Kidney tubule cell (primary cell): ENCODE results near the gene PGAM5.
"Not testable (repeated sequence)": the region's sequence is repeated elsewhere in the genome, so short reads cannot be mapped to it uniquely, and the experiment has no call there.

Experiments used
- DNase-seq: peaks from one replicate; pipeline ENCODE4 v3.0.0-alpha.2; 2018; ENCODE audit warnings: low spot score

Gene PGAM5

GRCh38 chr12:132689227-132689626 is 21.4 kb upstream of the PGAM5 start:
- DNase-seq, result no peak

GRCh38 chr12:132690112-132690511 is 20.5 kb upstream of the PGAM5 start:
- no peak for DNase-seq

GRCh38 chr12:132692030-132692429 is 18.6 kb upstream of the PGAM5 start:
- not testable (repeated sequence) for DNase-seq

GRCh38 chr12:132694888-132695287 is 15.8 kb upstream of the PGAM5 start:
- DNase-seq, result not testable (repeated sequence)

GRCh38 chr12:132695431-132695830 is 15.2 kb upstream of the PGAM5 start:
- no peak for DNase-seq

- no peak for DNase-seq
Measured at GRCh38 chr12:132698341-132698740, 12.3 kb upstream of the PGAM5 start.

GRCh38 chr12:132700212-132700822 is 10.3 kb upstream of the PGAM5 start:
- peak; percentile 44 for DNase-seq

GRCh38 chr12:132702640-132703039 is 8.0 kb upstream of the PGAM5 start:
- DNase-seq, result no peak

- DNase-seq, result peak; percentile 57
Measured at GRCh38 chr12:132703641-132704040, 7.0 kb upstream of the PGAM5 start.

GRCh38 chr12:132707241-132707640 is 3.4 kb upstream of the PGAM5 start:
- no peak for DNase-seq

- DNase-seq, result no peak
Measured at GRCh38 chr12:132708150-132708549, 2.5 kb upstream of the PGAM5 start.

GRCh38 chr12:132710043-132710404 is 618 bp upstream of the PGAM5 start:
- no peak for DNase-seq

- peak; percentile 40 for DNase-seq
Measured at GRCh38 chr12:132711080-132711843, 620 bp downstream of the PGAM5 start.

GRCh38 chr12:132713123-132713522 is 2.5 kb downstream of the PGAM5 start:
- DNase-seq, result no peak

GRCh38 chr12:132715874-132716273 is 5.2 kb downstream of the PGAM5 start:
- DNase-seq, result no peak

GRCh38 chr12:132716356-132716755 is 5.7 kb downstream of the PGAM5 start:
- DNase-seq, result no peak

GRCh38 chr12:132717011-132717410 is 6.4 kb downstream of the PGAM5 start:
- DNase-seq, result no peak

GRCh38 chr12:132717531-132718387 is 7.1 kb downstream of the PGAM5 start:
- no peak for DNase-seq

GRCh38 chr12:132718644-132719043 is 8.0 kb downstream of the PGAM5 start:
- no peak for DNase-seq

GRCh38 chr12:132719141-132719953 is 8.7 kb downstream of the PGAM5 start:
- peak; percentile 37 for DNase-seq

- no peak for DNase-seq
Measured at GRCh38 chr12:132719954-132720324, 9.3 kb downstream of the PGAM5 start.
